ENCODE results near the gene ABCC1.
"Not testable (repeated sequence)": the region's sequence is repeated elsewhere in the genome, so short reads cannot be mapped to it uniquely, and the experiment has no call there.

ABCC1 gene

DNA sequence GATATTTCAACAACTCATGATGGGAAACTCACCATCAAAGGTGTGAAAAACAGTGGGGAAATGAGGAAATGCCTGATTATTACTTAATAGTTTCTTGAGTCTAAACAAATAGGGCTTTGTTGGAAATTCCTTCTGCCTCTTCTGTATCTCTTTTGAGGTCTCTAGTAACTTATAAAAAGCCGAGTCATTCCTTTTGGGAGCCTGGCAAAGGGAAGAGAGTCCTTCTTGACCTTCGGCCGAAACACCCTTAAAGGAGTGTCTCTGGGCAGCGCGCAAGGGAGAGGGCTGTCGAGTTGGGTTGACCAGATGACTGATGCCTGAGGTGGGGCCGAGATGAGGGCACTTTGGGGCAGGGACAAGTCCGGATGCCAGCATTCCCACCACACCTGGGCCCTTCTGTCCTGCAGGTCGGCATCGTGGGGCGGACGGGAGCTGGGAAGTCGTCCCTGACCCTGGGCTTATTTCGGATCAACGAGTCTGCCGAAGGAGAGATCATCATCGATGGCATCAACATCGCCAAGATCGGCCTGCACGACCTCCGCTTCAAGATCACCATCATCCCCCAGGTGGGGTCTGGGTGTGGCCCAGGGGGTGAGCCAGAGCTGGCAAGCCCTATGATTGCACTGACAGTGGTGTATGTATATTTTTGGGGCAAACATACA is 184.7 kb downstream of the ABCC1 start:
- no peak for DNase-seq (ENCODE audit: low read depth in 2 of 2, low spot score in 1 of 2)

- DNase-seq (ENCODE audit: low read depth in 2 of 2, low spot score in 1 of 2) = no peak
These were observed 187.2 kb downstream of the ABCC1 start for GRCh38 chr16:16136588-16136987.

DNA sequence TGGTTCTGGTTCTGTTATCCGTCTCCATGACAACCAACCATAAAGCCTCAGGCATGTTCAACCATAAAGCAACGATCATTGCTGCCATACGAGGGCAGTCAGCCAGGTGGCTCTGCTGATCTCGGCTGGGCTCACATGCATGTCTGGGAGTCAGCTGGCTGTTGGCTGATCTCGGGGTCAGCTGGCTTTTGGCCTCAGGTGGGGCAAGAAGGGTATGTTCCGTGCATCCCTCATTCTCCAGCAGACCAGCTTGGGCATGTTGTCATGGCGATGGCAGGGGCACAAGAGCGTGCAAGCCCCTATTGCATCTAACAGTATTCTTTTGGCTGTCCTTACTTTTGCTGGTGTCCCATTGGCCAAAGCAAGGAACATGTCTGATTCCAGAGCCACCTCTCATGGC is 187.7 kb downstream of the ABCC1 start:
- DNase-seq (ENCODE audit: low read depth in 2 of 2, low spot score in 1 of 2) = no peak

DNA sequence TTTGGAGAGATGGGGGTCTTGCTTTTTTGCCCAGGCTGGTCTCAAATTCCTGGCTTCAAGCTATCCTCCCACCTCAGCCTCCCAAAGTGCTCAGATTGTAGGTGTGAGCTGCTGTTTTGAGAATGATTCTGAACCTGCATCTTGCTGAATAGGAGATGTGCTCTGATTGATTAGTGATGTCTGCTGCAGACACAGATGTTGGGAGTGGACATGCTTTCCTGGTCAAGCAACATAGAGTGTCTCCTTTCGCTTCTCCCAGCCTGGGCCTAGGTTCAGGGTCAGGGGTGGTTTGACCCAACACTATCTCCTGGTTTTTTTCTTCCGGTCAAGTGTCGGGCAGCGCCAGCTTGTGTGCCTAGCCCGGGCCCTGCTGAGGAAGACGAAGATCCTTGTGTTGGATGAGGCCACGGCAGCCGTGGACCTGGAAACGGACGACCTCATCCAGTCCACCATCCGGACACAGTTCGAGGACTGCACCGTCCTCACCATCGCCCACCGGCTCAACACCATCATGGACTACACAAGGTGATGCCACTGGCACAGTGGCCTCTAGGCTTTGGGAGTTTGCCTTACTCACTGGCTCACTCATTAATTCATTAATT is 188.7 kb downstream of the ABCC1 start:
- DNase-seq (ENCODE audit: low read depth in 2 of 2, low spot score in 1 of 2) = no peak

GRCh38 chr16:16139061-16139460 is 189.6 kb downstream of the ABCC1 start:
- DNase-seq (ENCODE audit: low read depth in 2 of 2, low spot score in 1 of 2) = no peak

- no peak for DNase-seq (ENCODE audit: low read depth in 2 of 2, low spot score in 1 of 2)
These were observed 190.4 kb downstream of the ABCC1 start for GRCh38 chr16:16139806-16140205.

- DNase-seq (ENCODE audit: low read depth in 2 of 2, low spot score in 1 of 2) = no peak
These were observed 191.1 kb downstream of the ABCC1 start for GRCh38 chr16:16140537-16140936.

- DNase-seq (ENCODE audit: low read depth in 2 of 2, low spot score in 1 of 2) = no peak
These were observed 191.7 kb downstream of the ABCC1 start for GRCh38 chr16:16141141-16141540.

DNA sequence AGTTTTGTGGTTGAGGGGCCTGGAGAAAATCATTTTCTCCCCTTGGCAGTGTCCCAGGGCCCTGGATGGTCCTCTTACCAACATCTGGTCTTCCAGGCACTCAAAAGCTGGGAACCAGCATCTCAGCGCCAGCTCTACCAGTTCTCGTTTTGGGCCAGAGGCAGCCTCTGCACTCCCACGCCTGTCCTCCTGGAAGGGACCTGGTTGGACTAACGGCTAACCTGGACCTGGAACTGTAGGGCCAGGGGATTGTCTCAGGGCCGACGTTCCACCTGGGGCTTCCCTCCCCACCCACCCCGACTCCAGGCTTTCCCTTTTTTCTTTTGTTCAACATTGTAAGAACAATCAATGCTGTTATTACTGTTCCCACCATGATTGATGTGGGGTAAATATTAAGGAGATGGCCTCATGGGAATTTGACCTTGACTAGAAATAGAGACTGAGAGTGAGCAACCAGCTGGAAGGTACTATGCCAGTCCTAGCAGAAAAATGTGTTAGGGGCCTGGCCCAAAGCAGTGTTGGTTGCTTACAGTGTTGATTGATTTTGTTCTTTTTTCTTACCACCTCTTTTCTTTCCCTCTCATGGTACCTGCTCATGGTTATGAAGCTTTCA is 192.5 kb downstream of the ABCC1 start:
- no peak for DNase-seq (ENCODE audit: low read depth in 2 of 2, low spot score in 1 of 2)

- DNase-seq (ENCODE audit: low read depth in 2 of 2, low spot score in 1 of 2) = no peak
These were observed 193.8 kb downstream of the ABCC1 start for GRCh38 chr16:16143038-16143763.

DNA sequence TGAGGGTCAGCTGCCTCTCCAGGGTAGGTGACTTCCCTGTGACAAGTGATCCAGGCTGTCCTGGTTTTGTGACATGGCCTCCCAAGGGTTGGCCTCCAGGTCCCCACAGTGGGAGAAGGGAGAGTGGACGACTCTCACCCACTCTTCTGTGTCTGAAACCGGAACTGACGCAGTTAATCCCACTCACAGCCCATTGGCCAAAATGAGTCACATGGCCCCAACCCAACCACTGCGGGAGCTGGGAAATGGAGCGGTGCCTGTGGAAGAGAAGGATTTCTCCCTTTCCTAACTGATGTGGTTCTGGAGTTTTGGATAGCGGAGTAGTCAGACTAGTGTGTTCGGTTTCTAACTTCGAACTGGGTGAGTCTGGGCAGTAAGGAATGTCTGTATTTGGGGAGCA is 194.5 kb downstream of the ABCC1 start:
- no peak for DNase-seq (ENCODE audit: low read depth in 2 of 2, low spot score in 1 of 2)

DNA sequence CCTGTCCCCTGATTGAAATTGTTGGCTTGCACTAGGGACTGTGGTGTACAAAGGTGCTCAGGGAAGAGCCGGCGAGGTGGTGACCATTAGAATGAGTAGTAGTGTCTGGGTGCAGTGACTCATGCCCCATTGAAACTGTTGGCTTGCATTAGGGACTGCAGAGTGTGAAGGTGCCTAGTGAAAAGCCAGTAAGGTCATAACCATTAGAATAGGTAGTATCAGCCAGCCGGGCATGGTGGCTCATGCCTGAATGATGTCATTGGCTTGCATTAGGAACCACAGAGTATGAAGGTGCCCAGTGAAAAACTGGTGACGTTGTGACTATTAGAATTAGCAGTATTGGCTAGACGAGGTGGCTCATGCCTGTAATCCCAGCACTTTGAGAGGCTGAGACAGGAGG is 195.0 kb downstream of the ABCC1 start:
- DNase-seq (ENCODE audit: low read depth in 2 of 2, low spot score in 1 of 2) = no peak

DNA sequence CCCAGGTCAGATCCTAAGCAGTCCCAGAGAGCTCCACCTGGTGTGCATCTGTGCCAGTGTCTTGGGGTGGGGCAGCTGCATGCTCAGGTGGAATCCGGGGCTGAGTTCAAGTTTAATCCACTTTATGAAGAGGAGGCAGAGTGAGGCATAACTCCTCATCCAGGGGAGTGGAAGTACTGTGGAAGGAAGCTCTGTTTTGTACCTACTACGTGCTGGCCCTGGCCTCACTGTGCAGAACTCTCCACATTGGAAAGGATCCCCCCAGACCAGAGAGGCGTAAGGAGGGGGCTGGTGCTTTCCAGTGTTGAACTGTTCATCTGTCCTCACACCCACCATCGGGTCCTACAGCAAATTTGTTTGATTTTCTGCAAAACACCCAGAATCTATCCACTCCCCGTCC is 195.9 kb downstream of the ABCC1 start:
- no peak for DNase-seq (ENCODE audit: low read depth in 2 of 2, low spot score in 1 of 2)

GRCh38 chr16:16146380-16147315 is 197.2 kb downstream of the ABCC1 start:
- no peak for DNase-seq (ENCODE audit: low read depth in 2 of 2, low spot score in 1 of 2)

GRCh38 chr16:16147316-16147999 is 198.0 kb downstream of the ABCC1 start:
- DNase-seq (ENCODE audit: low read depth in 2 of 2, low spot score in 1 of 2) = no peak

DNA sequence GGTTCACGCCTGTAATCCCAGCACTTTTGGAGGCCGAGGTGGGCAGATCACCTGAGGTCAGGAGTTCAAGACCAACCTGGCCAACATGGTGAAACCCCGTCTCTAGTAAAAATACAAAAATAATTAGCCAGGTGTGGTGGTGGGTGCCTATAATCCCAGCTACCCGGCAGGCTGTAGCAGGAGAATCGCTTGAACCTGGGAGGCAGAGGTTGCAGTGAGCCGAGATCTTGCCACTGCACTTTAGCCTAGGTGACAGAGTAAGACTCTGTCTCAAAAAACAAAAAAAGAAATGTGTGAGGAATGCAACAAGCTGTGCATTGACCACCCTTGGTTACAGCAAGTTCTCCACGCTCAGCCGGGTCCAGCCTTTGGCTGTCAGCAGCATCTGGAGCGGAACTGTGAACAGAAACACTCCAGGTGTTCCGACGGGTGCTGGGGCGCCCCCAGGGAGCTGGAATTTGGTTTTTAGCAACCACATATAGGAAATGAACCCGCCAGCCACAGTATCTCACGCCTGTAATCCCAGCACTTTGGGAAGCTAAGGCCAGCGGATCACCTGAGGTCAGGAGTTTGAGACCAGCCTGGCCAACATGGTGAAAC is 198.7 kb downstream of the ABCC1 start:
- not testable (repeated sequence) for DNase-seq (ENCODE audit: low read depth in 2 of 2, low spot score in 1 of 2)

GRCh38 chr16:16148755-16149154 is 199.3 kb downstream of the ABCC1 start:
- DNase-seq (ENCODE audit: low read depth in 2 of 2, low spot score in 1 of 2) = no peak

DNA sequence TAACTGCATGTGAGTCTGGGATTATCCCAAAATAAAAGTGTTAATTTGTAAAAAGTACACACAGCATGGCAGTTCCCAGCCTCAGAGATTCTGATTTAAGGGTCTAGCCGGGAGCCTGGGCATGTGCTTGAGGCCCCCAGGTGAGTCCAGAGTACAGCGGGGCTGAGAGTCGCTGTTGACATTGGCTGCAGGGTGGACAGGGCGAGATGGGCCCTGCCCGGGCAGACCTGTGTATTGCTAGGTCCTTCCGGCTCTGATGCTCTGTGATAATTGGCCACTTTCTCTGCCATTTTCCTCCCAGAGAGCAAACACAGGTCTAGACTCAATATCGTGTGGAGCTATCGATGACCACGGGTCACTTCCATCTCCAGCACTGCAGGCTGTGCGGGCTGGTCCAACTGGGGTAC is 200.3 kb downstream of the ABCC1 start:
- no peak for DNase-seq (ENCODE audit: low read depth in 2 of 2, low spot score in 1 of 2)

DNA sequence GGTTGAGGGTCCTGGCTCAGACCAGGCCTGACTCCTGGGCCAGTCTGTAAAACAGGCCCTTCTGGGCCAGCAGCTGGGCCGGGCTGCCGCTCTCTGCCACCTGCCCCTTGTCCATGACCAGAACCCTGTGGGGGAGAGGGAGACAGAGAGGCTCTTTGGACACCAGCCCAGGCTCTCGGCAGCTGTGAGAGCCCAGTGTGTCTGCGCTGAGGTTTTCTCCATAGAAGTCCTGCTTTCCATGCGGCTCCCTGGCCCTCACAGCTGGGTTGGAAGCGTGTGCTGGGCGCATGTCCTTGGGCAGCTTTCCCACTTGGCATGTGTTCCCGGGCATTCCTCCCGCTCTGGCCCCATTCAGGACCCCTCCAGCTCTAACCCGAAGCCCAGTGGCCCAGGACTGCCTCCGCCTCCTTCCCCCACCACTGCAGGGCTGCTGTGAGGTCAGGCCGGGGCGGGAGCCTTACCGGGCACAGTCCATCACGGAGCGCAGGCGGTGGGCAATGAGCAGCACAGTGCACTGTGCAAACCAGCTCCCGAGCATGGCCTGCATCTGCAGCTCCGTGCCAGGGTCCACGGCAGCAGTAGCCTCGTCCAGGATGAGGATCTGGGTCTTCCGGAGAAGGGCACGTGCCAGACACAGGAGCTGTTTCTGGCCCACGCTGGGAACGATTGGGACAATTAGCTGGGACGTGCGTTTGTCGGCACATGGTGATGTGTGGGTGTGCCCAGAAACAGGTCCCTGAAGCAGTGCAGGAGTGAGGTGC is 200.9 kb downstream of the ABCC1 start:
- DNase-seq (ENCODE audit: low read depth in 2 of 2, low spot score in 1 of 2) = no peak

GRCh38 chr16:16150878-16151152 is 201.4 kb downstream of the ABCC1 start:
- DNase-seq (ENCODE audit: low read depth in 2 of 2, low spot score in 1 of 2) = no peak
